T-cell (primary cell): ENCODE measurements around the gene CXCL14. TPM values are rescaled to one million over a fixed set of nuclear protein-coding genes. Genes with fewer than 3 reads are reported as not detected.

Source experiments
- ATAC-seq, 4 experiments: fragments of 200-7000 bp in 3 of 4; fragments of 150-1000 bp in 1 of 4; cut with Tn5 transposase; replicated peaks in 1 of 4; 1 replicate in 3 of 4; 2 replicates in 1 of 4; pipeline ENCODE4 v1.10.0; 2021; ENCODE audit warnings: moderate library complexity in 3 of 4, mild to moderate bottlenecking in 2 of 4, moderate number of reproducible peaks in 1 of 4
- CTCF ChIA-PET, 2 donors: fragments of 300-600 bp; sonication (Branson Sonifier 250); formaldehyde crosslinking; loops; one replicate each; lab custom pipeline; 2022; ENCODE audit warnings: antibody characterized with exemption in 2 of 2; lab: Charles Lee
- POLR2A ChIA-PET, 2 donors: fragments of 300-600 bp; sonication (Branson Sonifier 250); formaldehyde crosslinking; loops; one replicate each; lab custom pipeline; 2022; ENCODE audit warnings: antibody characterized with exemption in 2 of 2; lab: Charles Lee
- DNase-seq, 35 experiments: peaks; one replicate each; pipeline versions ENCODE4 v3.0.0 to v3.0.0-alpha.2; 2013 to 2023
- H3K27ac ChIP-seq: one replicate; pipeline ENCODE4 v1.5.1; 2013; ENCODE audit warnings: low read length
- H3K27me3 ChIP-seq, 2 experiments: replicated peaks in 1 of 2; 1 replicate in 1 of 2; 2 replicates in 1 of 2; pipeline versions ENCODE4 v1.6.1 to v1.7.0; 2013; ENCODE audit warnings: low read length in 1 of 2, mixed read lengths in 1 of 2; ENCODE audit not compliant: control insufficient read depth in 2 of 2, insufficient read depth in 2 of 2; ENCODE audit errors: extremely low read depth in 1 of 2
- H3K36me3 ChIP-seq, 2 donors: 1 replicate in 1 of 2; 2 replicates in 1 of 2; pipeline versions ENCODE4 v1.6.1 to v1.7.0; 2013; ENCODE audit warnings: low read length in 1 of 2; ENCODE audit not compliant: control insufficient read depth in 2 of 2, insufficient read depth in 1 of 2; ENCODE audit errors: extremely low read depth in 1 of 2
- H3K4me1 ChIP-seq, 2 experiments: 1 replicate in 1 of 2; 2 replicates in 1 of 2; pipeline versions ENCODE4 v1.6.1 to v1.7.0; 2013; ENCODE audit warnings: low read length in 2 of 2, mixed read lengths in 1 of 2; ENCODE audit not compliant: insufficient read depth in 2 of 2, control insufficient read depth in 1 of 2; ENCODE audit errors: extremely low read depth in 1 of 2
- H3K4me3 ChIP-seq, 2 donors: 1 replicate in 1 of 2; 2 replicates in 1 of 2; pipeline versions ENCODE4 v1.5.1 to v1.7.0; 2013; ENCODE audit warnings: mild to moderate bottlenecking in 2 of 2, low read length in 1 of 2, moderate library complexity in 1 of 2; ENCODE audit not compliant: control insufficient read depth in 1 of 2; ENCODE audit errors: extremely low read depth in 1 of 2
- H3K9me3 ChIP-seq: 2 replicates; pipeline ENCODE4 v1.7.0; 2013
- H3K27ac Mint-ChIP-seq, 2 donors: one replicate each; pipeline ENCODE4 v1.8.0; 2020 to 2021; ENCODE audit warnings: mild to moderate bottlenecking in 2 of 2, mixed read lengths in 2 of 2
- H3K27me3 Mint-ChIP-seq, 2 donors: one replicate each; pipeline ENCODE4 v1.8.0; 2021 to 2022; ENCODE audit warnings: mixed read lengths in 2 of 2
- H3K36me3 Mint-ChIP-seq: one replicate; pipeline ENCODE4 v1.8.0; 2021; ENCODE audit warnings: mixed read lengths
- H3K4me1 Mint-ChIP-seq, 3 donors: one replicate each; pipeline ENCODE4 v1.8.0; 2020 to 2022; ENCODE audit warnings: mixed read lengths in 3 of 3, mild to moderate bottlenecking in 1 of 3
- H3K4me3 Mint-ChIP-seq, 3 donors: one replicate each; pipeline ENCODE4 v1.8.0; 2020 to 2022; ENCODE audit warnings: mild to moderate bottlenecking in 3 of 3, mixed read lengths in 3 of 3, moderate library complexity in 3 of 3
- H3K9me3 Mint-ChIP-seq, 3 donors: one replicate each; pipeline ENCODE4 v1.8.0; 2020 to 2022; ENCODE audit warnings: mixed read lengths in 3 of 3
- WGBS: methylation state at CpG from one replicate; pipeline ENCODE4 v1.1.5; 2013; ENCODE audit warnings: missing lambda C conversion rate; ENCODE audit not compliant: insufficient coverage; 5-methylcytosine and 5-hydroxymethylcytosine counted together
- total RNA-seq, 35 experiments: library from RNA in 6 of 35; stranded (reverse) in 6 of 35; fragments of 120-200 nt in 1 of 35; gene quantifications; one replicate each; pipeline versions ENCODE4 v1.2.1 to v1.2.4 and lab custom pipeline; 2013 to 2026

The CXCL14 gene
- total RNA-seq, 5 donors from 2014 or later (not counting 1 experiment from before 2014, with no cell fraction given): not detected

GRCh38 chr5:135605221-135605620 is 26.4 kb upstream of the CXCL14 start:
- no CpG with 5 or more reads among the region's 2 CpGs for WGBS
- POLR2A ChIA-PET: no interaction called here
- H3K36me3 Mint-ChIP-seq: no peaks in the 10 kb centered on the region

GRCh38 chr5:135604056-135604455 is 25.3 kb upstream of the CXCL14 start:
- peaks cover 5 to 16% of the 10 kb centered on the region in 2 experiments for H3K27me3 ChIP-seq
- Mint-ChIP-seq H3K36me3 (no peaks in the 10 kb centered on the region), H3K27ac (no peak overlapping the region), H3K9me3 (no peaks in the 10 kb centered on the region), H3K27me3 (peaks cover 17 to 23% of the 10 kb centered on the region in 2 donors), H3K4me1 (no peaks in the 10 kb centered on the region), H3K4me3 (no peak overlapping the region)
- H3K9me3 ChIP-seq: no peaks in the 10 kb centered on the region
- WGBS: 75% methylated on average over 5 of the region's 7 CpGs
- H3K4me3 ChIP-seq: no peak overlapping the region
- DNase-seq (no peak), ATAC-seq (no peak)
- H3K27ac ChIP-seq: no peak overlapping the region
- POLR2A ChIA-PET: no interaction called here
- H3K4me1 ChIP-seq: no peaks in the 10 kb centered on the region
- no peaks in the 10 kb centered on the region for H3K36me3 ChIP-seq
- CTCF ChIA-PET: no interaction called here

More at GRCh38 chr5:135605221-135605620, 26.4 kb upstream of the CXCL14 start:
- H3K27ac Mint-ChIP-seq: no peak overlapping the region
- Histone ChIP-seq H3K27me3 (peaks cover 5 to 12% of the 10 kb centered on the region in 2 experiments), H3K27ac (no peak overlapping the region), H3K36me3 (no peaks in the 10 kb centered on the region), H3K9me3 (no peaks in the 10 kb centered on the region), H3K4me3 (no peak overlapping the region), H3K4me1 (no peaks in the 10 kb centered on the region)
- no peak for DNase-seq
- peaks cover 13 to 23% of the 10 kb centered on the region in 2 donors for H3K27me3 Mint-ChIP-seq
- no peak overlapping the region for H3K4me3 Mint-ChIP-seq
- no peaks in the 10 kb centered on the region for H3K4me1 Mint-ChIP-seq
- no peaks in the 10 kb centered on the region for H3K9me3 Mint-ChIP-seq
- no peak for ATAC-seq
- CTCF ChIA-PET: no interaction called here

- WGBS: 90% methylated on average over 4 of the region's 7 CpGs
- Histone ChIP-seq H3K4me1 (no peaks in the 10 kb centered on the region), H3K27me3 (peaks cover 5 to 11% of the 10 kb centered on the region in 2 experiments), H3K9me3 (no peaks in the 10 kb centered on the region), H3K4me3 (no peak overlapping the region), H3K27ac (no peak overlapping the region), H3K36me3 (no peaks in the 10 kb centered on the region)
- ATAC-seq (no peak), DNase-seq (no peak)
- Mint-ChIP-seq H3K9me3 (no peaks in the 10 kb centered on the region), H3K4me3 (no peak overlapping the region), H3K27me3 (peaks cover 10 to 19% of the 10 kb centered on the region in 2 donors), H3K36me3 (no peaks in the 10 kb centered on the region), H3K27ac (no peak overlapping the region), H3K4me1 (no peaks in the 10 kb centered on the region)
- CTCF ChIA-PET: no interaction called here
- POLR2A ChIA-PET: no interaction called here
These were observed 24.3 kb upstream of the CXCL14 start for GRCh38 chr5:135602882-135603721.

GRCh38 chr5:135601466-135601865 is 22.7 kb upstream of the CXCL14 start:
- Mint-ChIP-seq H3K27me3 (peaks cover 5 to 13% of the 10 kb centered on the region in 2 donors), H3K36me3 (no peaks in the 10 kb centered on the region), H3K9me3 (no peaks in the 10 kb centered on the region), H3K27ac (no peak overlapping the region), H3K4me1 (no peaks in the 10 kb centered on the region), H3K4me3 (no peak overlapping the region)
- ChIA-PET POLR2A (no interaction called here), CTCF (no interaction called here)
- no peaks in the 10 kb centered on the region for H3K4me1 ChIP-seq
- WGBS: 50% methylated on average over 2 of the region's 3 CpGs
- H3K4me3 ChIP-seq: no peak overlapping the region
- H3K27ac ChIP-seq: no peak overlapping the region
- no peaks in the 10 kb centered on the region for H3K9me3 ChIP-seq
- H3K36me3 ChIP-seq: no peaks in the 10 kb centered on the region
- peaks cover 0 to 11% of the 10 kb centered on the region in 2 experiments for H3K27me3 ChIP-seq
- ATAC-seq (no peak), DNase-seq (no peak)

GRCh38 chr5:135600971-135601381 is 22.2 kb upstream of the CXCL14 start:
- WGBS: 72% methylated on average over 4 of the region's 6 CpGs
- H3K27ac ChIP-seq: no peak overlapping the region
- Mint-ChIP-seq H3K27me3 (peaks cover 6 to 13% of the 10 kb centered on the region in 2 donors), H3K4me1 (no peaks in the 10 kb centered on the region), H3K9me3 (no peaks in the 10 kb centered on the region), H3K27ac (no peak overlapping the region), H3K4me3 (no peak overlapping the region), H3K36me3 (no peaks in the 10 kb centered on the region)
- no peak for ATAC-seq
- no peaks in the 10 kb centered on the region for H3K9me3 ChIP-seq
- peaks cover 0 to 13% of the 10 kb centered on the region in 2 experiments for H3K27me3 ChIP-seq
- no peaks in the 10 kb centered on the region for H3K36me3 ChIP-seq
- H3K4me3 ChIP-seq: no peak overlapping the region
- DNase-seq: no peak
- ChIA-PET POLR2A (no interaction called here), CTCF (no interaction called here)
- H3K4me1 ChIP-seq: no peaks in the 10 kb centered on the region

- H3K27ac Mint-ChIP-seq: no peak overlapping the region
- peaks cover 0 to 15% of the 10 kb centered on the region in 2 experiments for H3K27me3 ChIP-seq
- no peaks in the 10 kb centered on the region for H3K9me3 Mint-ChIP-seq
- no peaks in the 10 kb centered on the region for H3K36me3 ChIP-seq
- ATAC-seq (no peak), DNase-seq (no peak)
- H3K4me3 Mint-ChIP-seq: no peak overlapping the region
- no peaks in the 10 kb centered on the region for H3K9me3 ChIP-seq
- WGBS: 64% methylated on average over 1 of the region's 5 CpGs
- H3K27ac ChIP-seq: no peak overlapping the region
- H3K4me1 ChIP-seq: no peaks in the 10 kb centered on the region
- H3K27me3 Mint-ChIP-seq: peaks cover 6 to 13% of the 10 kb centered on the region in 2 donors
- ChIA-PET POLR2A (no interaction called here), CTCF (no interaction called here)
- no peaks in the 10 kb centered on the region for H3K4me1 Mint-ChIP-seq
- H3K4me3 ChIP-seq: no peak overlapping the region
- no peaks in the 10 kb centered on the region for H3K36me3 Mint-ChIP-seq
These were observed 21.4 kb upstream of the CXCL14 start for GRCh38 chr5:135600152-135600570.
